Raji (cell line): ENCODE data around the gene ZNRF2.

Experiments
- POLR2A ChIP-seq: IDR thresholded peaks from 2 replicates; pipeline ENCODE4 v1.6.1; 2011; ENCODE audit warnings: low read depth, low read length, control low read depth; ENCODE audit not compliant: insufficient read depth

Gene ZNRF2

DNA sequence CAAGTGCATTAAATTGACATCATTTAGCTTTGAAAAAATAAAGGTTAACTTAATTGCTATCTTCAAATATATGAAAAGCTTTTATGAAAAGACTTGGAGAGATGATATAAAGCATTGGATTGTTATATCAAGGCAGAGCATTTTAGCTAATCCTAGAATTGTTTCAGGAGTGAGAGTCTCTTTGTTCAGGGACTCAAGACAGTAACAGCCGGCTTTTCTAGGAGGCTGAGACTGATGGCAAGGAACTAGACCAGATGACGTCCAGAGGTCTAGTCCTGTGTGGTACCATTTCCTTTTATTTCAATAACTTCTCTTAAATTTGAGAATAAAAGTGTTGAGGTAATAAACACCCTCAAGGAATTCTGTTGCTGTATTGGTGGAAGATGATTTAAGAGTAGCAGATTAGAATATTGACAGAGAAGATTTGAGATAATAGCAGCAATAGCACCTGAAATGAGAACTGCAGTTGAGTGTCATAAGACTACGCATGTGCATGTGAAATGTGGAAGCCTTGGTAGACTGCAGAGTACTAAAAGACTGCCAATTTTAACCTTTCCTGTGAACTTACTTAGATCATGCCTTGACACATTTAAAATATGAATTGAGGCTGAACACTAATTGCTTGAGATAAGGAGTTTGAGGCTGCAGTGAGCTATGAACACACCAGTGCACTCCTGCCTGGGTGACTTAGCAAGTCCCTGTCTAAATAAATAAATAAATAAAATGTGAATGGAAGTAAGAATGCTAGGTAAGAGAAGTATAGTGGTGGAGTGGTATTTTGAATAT is 79.6 kb downstream of the ZNRF2 start:
- TF ChIP-seq POLR2A, result no peak

DNA sequence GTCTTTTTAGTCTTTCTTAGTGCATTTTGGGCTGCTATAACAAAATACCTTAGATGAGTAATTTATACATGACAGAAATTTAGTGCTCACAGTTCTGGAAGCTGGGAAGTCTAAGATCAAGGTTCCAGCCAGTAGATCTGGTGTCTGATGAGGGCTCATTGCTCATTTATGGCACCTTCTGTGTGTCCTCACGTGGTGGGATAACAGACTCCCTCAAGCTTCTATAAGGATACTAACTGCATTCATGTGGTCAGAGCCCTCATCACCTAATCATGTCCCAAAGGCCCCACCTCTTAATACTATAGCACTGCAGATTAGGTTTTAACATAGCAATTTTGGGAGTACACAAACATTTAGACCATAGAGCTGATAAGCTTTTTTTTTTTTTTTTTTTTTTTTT is 80.4 kb downstream of the ZNRF2 start:
- TF ChIP-seq POLR2A, result no peak

DNA sequence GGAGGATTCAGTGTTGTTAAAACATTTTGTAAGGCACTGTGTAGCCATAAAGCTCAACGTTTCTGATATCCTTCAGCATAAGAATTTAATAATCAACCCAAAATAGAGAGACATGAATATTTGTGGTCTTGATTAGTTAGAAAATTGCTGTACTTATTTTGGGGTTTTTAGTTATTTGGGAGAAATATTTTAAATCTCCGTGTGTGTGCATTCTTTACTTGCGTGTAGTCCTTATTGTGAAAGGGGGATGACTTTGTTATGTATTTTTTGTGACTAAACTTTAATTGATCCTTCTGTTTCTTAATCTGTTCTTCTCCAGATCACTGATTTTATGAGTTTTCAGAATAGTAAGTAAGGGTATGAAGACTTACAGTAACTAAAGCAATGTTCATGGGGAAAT is 81.2 kb downstream of the ZNRF2 start:
- no peak for TF ChIP-seq POLR2A

DNA sequence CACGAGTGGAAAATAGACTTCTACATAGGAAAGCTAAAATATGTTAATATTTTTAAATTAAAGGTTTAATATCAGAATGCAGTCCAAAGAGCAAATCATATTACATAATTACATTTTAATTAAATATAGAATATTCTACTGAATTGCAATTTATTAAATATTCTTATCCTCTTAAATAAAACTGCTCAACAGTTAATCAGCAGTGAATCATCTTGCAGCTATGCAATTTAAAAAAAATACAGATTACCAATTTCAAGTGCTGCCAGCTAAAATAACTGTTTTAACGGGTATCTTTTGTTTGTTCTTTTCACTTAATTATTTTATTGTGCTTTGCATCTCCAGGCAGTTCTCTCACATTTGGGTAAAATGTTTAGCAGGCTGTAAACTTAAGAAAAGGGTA is 82.2 kb downstream of the ZNRF2 start:
- TF ChIP-seq POLR2A, result no peak

DNA sequence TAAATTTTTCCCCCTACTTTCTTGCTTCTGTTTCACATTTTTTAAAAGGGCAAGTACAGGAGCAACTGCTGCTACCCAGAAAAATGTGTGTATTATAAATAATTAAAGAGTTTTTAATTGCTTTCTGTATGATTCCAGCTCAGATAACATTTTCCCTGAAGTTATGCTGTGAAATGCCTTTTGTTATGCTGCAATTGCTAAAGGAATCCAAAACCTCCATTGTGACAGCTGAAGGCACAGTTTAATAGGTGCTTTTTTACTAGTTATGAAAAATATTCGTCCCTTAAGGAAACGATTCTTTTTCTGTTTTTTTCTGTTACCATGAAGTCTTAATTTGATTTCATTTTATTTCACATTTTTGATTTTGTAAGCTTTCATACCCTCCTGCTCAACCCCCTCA is 83.2 kb downstream of the ZNRF2 start:
- TF ChIP-seq POLR2A, result no peak

DNA sequence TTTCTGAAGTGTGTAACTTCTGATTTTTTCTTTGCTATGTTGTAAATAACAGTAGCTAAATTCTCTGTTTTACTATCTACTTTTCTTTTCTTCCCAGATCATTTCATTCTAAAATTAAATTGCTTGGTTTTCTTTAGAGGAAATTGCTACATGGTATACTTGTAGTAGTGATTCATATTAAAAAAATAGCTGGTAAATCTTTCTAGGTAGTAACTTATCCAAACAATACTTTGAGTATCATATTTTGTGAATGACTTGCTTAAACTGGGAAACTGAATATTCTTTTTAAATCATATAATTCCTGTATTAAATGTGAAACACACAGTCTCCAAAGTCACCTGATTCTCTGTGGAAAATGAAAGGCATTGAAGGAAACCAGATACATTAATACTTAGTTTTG is 85.5 kb downstream of the ZNRF2 start:
- TF ChIP-seq POLR2A, result no peak

DNA sequence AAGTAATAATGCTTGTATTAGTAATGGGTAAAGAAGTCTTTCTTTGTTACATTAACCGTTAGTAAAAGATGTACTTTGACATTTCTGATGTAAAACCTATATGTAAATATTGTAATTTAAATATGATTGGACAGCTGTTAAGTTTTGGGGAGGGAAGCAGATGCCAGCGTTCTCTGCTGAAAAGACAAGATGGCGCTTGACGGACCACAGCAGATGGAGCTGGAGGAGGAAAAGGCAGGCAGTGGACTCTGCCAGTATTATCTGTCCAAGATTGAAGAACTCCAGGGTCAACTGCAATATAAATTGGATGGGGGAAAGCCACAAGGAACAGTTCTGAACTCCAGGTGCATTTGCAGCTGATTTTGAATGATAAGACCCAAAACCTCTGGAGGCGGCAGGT is 86.9 kb downstream of the ZNRF2 start:
- TF ChIP-seq POLR2A, result no peak

DNA sequence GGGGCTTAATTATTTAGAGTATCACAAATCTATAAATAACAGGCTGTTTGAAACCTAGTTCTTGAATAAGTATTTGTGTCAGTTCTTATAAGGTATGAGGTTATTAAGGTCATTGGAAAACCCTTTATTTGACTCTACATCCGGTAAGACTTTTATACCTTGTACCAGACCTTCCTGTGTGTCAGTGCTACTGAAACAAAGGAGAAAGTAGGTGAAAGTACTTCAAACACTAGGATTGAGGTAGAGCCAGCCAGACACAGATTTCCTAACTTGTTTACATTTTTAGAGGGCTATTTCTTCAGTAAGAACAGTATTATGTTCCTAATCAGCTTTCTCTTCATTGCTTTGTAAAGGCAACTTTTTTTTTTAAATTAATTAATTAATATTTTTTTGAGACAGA is 93.9 kb downstream of the ZNRF2 start:
- TF ChIP-seq POLR2A, result no peak

DNA sequence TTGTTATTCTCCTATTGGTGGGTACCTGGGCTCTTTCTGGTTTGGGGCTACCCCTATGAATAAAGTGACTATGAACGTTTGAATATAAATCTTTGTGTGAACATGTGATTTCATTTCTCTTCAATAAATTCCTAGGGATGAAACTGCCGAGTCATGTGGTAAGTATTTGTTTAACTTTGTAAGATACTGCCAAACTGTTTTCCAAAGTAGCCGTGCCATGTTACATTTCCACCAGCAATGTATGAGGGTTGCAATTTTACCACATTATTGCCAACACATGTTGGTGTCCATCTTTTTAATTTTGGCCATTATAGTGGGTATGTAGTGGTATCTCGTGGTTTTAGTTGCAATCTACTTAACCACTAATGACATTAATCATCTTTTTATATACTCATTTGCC is 94.7 kb downstream of the ZNRF2 start:
- no peak for TF ChIP-seq POLR2A

DNA sequence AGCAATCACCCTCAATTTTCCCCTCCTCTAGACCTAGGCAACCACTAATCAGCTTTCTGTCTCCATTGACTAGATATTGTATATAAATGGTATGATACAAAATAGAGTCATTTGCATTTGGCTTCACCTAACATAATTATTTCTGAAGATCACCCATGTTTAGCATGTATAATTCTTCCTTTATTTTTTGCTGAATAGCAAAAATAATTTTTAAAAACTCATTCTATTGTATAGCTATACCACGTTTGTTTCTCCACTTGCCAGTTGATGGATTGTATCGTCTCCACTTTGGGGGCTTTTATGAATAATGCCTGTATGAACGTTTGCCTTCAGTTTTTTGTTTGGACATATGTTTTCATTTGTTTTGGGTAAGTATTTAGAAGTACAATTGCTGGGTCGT is 95.3 kb downstream of the ZNRF2 start:
- TF ChIP-seq POLR2A, result no peak

DNA sequence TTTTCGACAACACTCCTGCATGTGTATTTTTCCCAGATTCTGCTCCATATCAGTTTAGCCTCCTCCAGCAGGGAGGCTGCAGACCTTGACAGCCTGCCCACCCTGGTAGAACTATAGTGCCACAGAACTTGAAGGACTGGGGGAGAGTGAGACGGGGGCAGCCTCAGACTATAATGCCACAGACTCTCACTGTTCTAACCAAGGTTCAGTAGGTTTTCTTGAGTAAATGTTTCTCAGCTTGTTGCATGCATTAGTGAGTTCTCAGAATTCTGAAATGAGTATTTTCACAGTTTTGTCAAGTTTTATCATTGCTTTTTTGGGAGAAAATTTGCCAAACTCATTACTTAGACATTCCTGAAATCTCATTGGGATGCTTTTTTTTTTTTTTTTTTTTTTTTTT is 95.9 kb downstream of the ZNRF2 start:
- TF ChIP-seq POLR2A, result no peak

DNA sequence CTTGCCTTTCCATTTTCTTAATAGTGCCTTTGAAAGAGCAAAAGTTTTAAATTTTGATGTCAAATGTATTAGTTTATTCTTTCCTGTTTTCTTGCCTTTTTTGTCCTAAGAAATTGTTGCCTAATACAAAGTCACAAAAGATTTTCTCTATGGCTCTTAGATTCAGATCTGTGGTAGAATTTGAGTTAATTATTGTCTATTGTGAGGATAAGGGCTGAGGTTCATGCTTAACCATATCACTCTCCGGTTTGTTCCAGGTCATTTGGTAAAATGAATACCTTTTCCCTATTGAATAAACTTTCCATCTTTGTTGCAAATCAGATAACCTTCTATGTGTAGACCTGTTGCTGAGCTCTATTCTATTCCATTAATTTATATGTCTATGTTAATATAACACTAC is 98.2 kb downstream of the ZNRF2 start:
- TF ChIP-seq POLR2A, result no peak

DNA sequence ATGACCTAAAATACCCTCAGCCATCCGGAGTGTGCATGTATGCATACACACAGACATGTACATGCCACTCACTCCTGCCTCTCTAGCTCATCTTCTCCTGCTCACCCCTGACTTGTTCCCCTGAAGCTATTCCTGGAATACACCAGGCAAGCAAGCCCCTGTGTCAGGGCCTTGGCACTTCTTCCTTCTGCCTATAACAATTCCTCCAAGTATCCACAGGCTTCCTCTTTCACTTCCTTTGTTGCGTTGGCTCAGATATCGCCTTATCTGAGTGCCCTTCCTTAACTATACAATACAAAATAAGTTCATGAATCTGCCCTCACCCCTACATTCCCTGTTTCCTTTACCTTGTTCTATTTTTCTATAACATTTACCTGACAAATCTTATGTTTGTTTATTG is 105.4 kb downstream of the ZNRF2 start:
- no peak for TF ChIP-seq POLR2A

DNA sequence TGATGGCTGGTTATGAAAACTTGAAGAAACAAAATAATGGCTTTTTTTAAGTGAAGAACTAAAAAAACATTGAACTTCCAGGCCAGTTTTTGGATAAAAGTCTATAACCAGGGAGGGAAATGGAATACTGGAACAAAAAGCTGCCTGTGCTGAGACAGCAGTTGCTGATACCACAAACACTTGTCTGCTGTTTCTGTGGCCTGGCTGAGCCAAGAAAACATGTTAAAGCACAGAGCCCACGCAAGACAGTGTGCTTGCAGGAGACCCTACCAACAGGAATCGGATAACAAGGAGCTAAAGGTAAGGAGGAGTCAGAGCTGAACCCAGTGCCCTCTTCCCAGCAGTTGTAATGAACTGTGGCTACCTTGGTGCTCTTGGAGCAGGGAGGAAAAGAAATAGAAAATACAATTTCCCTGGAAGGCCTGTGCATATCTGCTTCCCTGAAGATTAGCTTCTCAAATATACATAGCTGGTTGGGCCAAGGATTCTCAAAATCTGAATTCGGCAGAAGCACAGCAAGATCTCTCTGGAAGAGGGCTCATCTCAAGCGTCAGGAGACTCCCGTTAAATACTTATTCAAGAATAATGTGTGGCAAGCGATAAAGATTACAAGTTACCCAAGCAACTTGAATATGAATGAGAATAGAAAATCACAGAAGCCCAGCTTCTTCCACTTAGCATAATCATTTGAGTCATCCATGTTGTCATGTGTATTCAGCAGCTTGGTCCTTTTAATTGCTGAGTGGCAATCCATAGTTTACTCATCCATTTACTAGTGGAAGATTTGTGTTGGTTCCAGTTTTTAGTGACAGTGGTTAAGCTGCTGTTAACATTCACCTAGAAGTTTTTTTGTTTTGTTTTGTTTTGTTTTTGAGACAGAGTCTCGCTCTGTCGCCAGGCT is 106.6 kb downstream of the ZNRF2 start:
- no peak for TF ChIP-seq POLR2A

DNA sequence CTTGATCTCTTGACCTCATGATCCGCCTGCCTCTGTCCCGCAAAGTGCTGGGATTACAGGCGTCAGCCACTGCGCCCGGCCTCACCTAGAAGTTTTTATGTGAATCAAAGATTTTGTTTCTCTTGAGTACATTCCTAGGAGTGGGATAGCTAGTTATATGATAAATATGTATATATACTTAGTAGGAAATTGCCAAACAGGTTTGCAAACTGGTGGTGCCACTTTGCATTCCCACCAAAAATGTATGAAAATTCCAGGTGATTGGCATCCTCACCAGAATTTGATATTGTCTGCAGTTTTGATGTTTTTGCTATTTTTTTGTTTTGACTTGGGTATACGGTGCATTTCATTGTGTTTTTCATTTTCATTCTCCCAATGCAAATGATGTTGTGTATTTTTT is 107.4 kb downstream of the ZNRF2 start:
- no peak for TF ChIP-seq POLR2A

DNA sequence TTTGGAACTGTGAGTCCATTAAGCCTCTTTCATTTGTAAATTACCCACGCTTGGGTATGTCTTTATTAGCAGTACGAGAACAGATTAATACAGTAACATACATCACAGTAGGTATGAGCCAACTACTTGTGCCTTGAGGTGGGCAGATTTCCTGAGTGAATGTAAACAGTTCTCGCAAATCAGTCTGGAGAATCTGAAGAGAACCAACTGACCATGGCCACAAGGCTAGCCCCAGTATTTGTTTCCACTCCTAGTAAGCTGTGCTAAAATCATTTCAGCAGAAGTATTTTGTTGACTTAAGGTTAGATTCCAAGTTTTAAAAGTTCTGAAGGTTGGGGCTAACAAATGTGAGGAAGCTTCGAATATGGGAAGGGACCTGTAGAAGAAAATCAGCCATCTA is 111.3 kb downstream of the ZNRF2 start:
- TF ChIP-seq POLR2A, result no peak
